Midbrain (tissue), 1 donor: ENCODE measurements around the gene ITPK1.

Source experiments
- DNase-seq: peaks from one replicate; lab custom pipeline; 2025; lab: John Stamatoyannopoulos, UW

The ITPK1 gene

GRCh38 chr14:93061380-93062012 lies 54.2 kb downstream of the ITPK1 start:
- DNase-seq: no peak

DNA sequence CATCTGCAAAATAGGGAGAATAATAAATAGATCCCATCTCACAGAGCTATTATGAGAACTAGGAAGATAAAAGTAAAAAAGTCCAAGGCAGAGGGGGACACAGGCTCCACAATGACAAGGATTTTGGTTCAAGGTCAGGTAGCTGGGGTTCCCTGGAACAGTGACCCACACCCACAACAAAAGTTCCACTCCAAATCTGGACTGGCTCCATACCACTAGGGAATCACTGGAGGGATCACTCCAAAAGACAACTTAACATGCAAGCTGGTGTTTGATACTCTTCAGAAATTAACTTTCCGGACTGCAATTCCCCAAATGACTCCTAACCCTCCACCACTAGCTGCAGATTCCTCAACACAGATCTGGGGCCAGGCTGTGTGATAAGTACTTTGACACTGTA lies 54.9 kb downstream of the ITPK1 start:
- no peak for DNase-seq

- peak; percentile 30 for DNase-seq
Observed at GRCh38 chr14:93059917-93060545, 55.7 kb downstream of the ITPK1 start.

GRCh38 chr14:93059260-93059659 lies 56.5 kb downstream of the ITPK1 start:
- no peak for DNase-seq

- no peak for DNase-seq
Observed at GRCh38 chr14:93057586-93058280, 58.0 kb downstream of the ITPK1 start.

- no peak for DNase-seq
Observed at GRCh38 chr14:93056840-93057585, 58.7 kb downstream of the ITPK1 start.

DNA sequence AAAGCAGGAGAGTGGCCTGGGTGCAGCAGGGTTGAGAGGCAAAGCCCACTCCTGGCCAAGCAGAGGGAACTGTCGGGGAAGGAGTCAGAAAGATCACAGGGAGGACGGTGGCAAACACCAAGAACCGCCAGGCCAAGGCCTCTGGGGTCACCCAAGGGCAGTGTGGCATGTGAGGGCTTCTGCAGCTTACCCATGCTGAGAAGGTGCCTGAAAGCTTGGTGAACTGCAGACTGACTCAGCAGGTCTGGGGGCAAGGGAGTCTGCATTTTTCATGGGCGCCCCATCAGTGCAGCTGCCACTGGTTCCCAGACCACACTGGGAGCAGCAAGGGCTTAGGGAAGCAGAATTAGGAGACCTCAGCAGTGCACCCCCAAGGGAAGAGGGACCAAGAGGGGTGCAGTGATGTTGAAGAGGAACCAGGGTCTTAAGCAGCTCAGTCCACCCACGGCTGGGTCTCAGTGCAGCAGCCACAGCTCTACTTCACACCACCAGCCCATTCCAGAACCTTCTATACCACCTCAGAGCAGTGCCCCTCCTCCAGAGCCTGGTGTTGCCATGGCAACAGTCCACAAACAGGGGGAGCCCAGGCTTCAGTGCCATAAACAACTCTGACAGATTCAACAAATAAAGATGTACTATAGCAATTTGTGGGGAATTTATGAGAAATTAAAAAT lies 59.4 kb downstream of the ITPK1 start:
- peak; percentile 48 for DNase-seq

DNA sequence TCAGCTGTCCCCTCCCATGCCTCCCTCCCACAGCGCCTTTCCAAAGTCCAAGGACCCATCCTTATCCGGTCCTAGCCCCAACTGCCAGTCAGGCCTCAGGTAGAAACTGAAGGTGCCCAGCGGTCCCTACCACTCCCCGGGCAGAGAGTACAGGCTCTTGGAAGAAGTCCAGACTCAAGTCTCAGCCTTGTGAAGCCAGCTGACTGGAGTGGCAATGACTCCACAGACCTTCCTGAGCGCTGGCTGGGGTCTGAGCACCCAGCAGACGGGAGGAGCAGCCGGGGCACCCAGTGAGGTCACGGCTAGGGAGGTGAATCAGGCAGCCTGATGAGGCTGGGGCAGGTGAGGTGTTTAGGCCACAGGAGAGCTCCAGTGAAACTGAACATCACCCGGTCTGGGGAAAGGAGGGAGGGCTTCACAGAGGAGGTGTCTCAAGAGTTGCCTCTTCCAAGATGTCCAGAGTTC lies 60.0 kb downstream of the ITPK1 start:
- no peak for DNase-seq

- no peak for DNase-seq
Observed at GRCh38 chr14:93054876-93055275, 60.8 kb downstream of the ITPK1 start.

- DNase-seq: no peak
Observed at GRCh38 chr14:93054006-93054405, 61.7 kb downstream of the ITPK1 start.

DNA sequence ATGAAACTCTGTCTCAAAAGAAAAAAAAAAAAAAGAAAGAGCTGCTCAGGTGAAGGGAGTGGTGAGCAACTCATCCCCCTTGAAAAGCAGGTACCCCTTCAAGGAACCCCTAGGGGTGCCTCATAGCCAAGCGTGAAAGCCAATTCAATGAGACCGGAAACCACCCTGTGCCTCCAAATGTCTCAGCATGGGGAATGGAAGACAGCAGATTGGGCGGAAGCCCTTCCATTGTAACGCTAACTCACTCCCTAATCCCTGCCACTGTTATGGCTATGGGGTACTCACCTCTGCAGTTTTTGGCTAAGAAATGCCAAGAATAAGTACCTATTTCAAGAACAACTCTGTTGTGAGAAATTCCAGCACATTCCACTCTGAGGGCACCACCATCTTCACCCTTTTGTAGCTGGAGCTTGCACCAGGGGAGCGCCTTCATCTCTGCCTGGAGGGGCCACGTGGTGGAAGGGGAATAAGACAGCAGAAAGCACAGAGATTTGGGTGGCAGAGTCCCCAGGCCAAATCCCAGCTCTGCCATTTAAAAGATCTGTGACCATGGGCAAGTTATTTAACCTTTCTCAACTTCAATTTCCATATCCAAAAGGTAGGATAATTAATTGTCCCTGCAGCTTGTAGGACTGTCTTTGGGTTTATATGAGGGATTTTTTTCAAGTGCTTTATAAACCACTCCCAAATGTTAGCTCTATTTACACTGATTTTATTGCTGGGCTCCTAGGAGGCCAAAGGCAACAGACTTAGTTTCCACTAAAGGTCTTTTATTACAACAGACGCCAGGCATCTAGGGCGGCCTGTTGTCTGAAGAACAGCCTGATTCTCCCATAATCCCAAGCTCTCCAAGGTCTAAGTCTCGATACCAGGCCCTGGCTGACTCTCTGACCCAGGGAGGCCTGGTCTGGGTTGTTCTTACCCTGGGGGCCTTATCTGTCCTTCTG lies 63.9 kb downstream of the ITPK1 start:
- no peak for DNase-seq

DNA sequence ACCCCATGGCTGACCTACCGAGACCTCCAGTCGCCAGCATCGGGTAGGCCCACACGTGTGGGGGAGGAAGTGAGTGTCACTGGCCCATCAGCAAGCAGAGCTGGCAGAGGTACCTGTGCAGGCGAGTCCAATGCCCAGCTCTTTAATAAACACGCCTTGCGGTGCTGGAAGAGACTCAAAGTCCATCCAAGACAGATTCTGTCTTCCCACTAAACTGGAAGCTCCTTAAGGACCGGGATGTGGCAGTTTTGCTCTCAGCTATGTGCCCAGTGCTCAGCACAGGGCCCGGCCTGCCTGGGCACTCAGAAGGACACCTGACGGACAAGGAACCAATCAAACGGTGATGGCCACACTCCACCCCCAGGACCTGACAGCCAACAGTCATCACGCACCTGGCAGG lies 65.0 kb downstream of the ITPK1 start:
- no peak for DNase-seq

DNA sequence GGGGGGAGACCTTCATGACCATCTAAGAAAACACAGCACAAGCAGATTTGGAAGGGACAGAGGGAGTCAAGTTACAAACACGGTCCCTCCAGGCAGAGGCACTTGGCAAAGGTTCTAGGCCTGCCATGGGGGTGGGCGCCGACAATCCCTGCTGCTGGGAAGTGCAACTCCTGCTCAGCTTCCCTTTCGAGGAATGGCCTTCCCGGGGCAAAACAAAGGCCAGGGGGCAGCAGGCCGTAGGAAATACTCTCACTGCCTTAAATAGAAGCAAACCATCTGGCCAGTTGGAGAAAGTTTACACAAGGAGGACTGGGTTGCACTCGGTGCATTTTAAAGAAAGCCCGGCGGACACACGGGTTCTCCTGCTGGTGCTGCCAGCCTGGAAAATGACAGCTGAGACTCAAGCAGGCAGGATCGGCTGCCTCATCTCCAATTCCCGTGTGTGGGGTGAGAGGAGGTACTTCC lies 65.8 kb downstream of the ITPK1 start:
- DNase-seq: no peak

DNA sequence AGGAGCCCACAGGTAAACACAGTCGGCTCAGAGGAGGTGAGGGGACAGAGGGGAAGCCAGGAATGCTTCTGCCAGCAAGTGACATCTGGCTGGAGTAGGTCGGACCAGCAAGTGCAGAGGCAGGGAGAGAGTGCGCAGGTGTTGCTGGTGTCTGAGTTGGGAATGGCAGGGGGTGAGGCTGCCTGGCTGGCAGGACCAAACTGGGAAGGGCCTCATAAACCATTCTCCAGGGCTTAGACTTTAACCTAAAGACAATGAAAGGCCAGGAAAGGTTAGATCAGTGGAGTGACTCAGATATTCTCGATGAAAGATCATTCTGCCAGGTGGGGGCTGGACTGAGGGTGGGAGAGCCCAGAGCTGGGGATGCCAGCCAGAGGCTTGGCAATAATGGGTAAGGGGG lies 66.4 kb downstream of the ITPK1 start:
- DNase-seq: no peak

- DNase-seq: no peak
Observed at GRCh38 chr14:93048843-93049242, 66.9 kb downstream of the ITPK1 start.

GRCh38 chr14:93047661-93048060 lies 68.1 kb downstream of the ITPK1 start:
- no peak for DNase-seq

DNA sequence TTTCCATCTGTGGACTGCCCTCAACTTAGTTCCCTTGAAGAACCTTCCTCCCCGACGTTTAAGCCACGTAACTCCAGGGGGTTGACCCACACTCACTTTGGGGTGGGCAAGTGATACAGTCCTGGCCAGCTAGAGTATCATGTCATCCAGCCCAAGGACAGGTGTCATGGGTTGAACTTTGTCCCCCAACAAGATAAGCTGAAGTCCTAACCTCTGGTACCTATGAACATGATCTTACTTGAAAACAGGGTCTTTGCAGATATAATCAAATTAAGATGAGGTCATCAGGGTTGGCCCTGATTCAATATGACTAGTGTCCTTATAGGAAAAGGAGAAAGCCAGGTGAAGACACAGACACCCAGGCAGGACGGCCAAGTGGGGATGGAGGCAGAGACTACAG lies 68.6 kb downstream of the ITPK1 start:
- no peak for DNase-seq

GRCh38 chr14:93046705-93047050 lies 69.0 kb downstream of the ITPK1 start:
- no peak for DNase-seq

- DNase-seq: no peak
Observed at GRCh38 chr14:93045965-93046704, 69.6 kb downstream of the ITPK1 start.

DNA sequence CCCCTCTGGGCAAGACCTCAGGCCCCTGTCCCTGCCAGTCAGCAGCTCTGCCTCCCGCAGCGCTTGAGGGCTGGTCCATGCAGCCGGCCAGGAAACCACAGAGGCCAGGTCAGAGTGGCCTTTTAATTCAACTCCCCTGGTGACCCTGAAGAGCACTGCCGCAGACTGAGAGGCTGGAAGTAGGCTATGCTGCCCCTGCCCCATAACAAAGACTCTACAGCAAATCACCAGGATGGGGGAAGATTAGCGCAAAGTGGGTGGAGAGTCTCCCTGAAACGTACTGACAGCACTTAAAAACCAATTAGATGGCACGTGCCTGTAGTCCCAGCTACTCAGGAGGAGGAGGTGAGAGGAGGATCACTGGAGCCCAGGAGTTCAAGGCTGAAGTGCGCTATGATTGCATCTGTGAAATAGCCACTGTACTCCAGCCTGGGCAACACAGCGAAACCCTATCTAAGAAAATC lies 70.5 kb downstream of the ITPK1 start:
- DNase-seq: no peak
